ENCODE results near the gene SLC25A24. TPM values are rescaled to one million over a fixed set of nuclear protein-coding genes. Genes with fewer than 3 reads are reported as not detected.

SLC25A24 gene
- total RNA-seq, 1 experiment from 2014 or later, result 90.1 TPM

DNA sequence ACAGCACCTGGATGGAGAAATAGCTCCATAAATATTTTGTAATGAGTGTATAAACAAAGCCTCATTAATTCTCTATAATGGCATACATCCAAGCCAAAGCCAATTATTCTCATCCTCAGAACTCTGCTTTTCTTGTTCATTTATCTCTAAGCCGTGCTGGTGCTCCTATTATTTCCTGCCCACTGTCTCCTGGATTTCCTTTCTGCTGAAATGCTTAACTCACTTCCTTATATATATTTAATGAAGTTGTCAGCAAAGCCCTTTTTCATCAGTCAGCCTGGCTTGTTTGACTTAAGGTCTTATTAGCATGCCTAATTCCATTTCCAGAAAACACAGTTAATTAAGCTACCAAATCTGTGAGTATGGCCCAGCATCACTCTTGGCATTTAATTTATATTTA lies 93.4 kb downstream of the SLC25A24 start:
- peak; percentile 23 for DNase-seq (ENCODE audit: low spot score)

DNA sequence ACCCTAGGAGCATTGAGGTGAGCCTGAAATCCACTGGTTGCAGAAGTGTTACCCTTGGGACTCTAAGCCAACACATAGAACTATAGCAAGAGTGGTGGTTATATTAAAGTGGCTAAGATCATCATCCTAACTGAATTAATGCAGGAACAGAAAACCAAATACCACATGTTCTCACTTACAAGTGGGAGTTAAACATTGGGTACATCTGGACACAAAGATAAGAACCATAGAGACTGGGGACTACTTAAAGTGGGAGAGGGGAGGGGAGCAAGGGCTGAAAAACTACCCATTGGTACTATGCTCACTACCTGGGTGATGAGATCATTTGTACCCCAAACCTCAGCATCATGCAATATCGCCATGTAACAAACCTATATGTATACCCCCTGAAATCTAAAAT lies 100.0 kb downstream of the SLC25A24 start:
- no peak for DNase-seq (ENCODE audit: low spot score)

DNA sequence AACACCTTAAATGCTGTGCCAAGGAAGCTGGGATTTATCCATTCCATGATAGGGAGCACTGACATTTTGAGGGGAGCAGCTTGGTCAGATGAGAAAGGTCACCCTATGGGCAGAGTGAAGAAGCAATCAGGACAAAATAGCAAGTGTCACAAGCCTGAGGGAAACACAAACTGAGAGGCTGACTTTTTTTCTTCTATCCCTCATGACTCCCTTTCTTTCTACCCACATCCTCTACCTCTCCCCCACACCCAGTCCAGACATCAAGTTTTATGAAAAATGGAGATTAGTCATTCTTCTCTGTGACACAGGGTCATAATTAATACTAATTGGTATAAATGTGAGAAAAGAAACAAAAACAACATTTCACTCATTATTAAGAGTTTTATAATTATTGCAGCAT lies 103.1 kb downstream of the SLC25A24 start:
- DNase-seq (ENCODE audit: low spot score), result peak; percentile 14

DNA sequence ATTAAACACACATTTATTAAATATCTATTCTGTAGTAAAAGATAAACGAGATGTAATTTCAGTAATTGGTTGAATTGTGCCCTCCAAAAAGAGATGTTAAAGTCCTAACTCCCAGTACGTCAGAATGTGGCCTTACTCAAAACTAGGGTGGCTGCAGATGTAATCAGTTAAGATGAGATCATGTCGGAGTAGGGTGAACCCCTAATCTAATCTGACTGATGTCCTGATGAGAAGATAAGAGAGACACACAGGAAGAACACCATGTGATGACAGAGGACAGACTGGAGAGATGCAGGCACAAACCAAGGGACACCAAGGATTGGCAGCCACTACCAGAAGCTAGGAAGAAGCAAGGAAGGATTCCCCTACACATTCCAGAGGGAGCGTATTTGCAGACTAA lies 104.1 kb downstream of the SLC25A24 start:
- no peak for DNase-seq (ENCODE audit: low spot score)

DNA sequence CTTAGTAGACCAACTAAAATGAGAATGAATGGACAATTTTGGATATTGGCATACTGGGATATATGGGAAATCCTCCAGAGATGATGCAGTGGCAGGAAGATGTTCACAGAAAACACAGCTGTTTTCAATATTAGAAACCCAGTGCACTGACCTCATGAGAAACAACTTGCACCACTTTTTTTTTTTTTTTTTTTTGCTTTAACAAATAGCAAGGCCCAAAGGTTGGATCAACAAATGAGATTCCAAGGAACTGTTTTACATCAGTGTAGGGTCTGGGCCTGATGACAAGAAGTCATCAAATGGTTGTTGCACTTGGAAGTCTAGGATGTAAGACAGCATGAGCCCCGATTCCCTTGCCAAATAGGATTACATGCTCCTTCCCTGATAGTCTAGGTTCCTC lies 110.7 kb downstream of the SLC25A24 start:
- no peak for DNase-seq (ENCODE audit: low spot score)

DNA sequence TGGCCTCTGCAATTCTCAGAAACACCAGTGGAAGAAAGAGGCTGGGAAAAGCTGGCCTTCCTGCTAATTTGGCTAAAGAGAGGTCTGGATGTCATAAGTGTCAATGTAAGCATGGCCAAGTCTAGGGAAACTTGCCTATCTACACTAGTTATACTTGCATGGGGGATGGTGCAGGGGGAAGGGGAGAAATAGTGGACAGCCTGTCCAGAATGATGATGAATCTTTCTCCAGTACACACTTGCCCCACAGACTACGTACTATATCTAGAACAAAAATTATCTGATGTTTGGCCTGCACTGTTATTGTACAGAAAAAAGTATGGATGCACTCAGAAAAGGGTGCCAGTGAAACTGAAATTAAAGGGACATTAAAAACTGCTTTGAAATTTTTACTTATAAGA lies 114.5 kb downstream of the SLC25A24 start:
- no peak for DNase-seq (ENCODE audit: low spot score)

DNA sequence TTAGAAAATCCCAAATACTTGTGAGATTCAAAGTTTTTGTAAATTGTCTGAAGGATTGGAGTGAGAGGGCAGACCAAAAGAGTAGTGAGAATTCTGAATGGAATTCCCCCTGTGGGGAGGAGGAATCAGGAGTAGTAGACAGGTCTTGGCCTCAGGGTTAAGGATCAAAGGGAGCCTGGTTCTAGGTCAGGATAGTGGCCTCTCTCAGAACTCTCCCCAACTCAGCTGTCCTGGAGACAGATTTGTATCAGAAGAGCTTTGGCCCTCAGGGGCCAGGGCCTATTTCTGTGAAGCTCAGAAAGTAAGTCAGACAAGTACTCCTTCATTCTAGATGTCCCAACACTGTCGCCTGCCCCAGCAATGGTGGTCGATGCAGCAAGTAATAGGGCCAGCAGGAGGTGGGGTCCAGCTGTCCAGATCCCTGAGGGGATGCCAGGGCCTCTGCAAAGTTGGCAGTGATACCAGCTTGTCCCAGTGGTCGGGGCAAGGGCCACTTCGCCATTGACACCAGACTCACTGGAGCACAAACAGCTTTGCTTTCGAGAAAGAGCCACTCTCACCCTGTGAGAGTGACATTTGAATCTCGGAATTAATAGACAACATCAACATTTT lies 115.2 kb downstream of the SLC25A24 start:
- DNase-seq (ENCODE audit: low spot score), result no peak

Other genes with a start within 250 kb of the SLC25A24 start
- gene VAV3, start 235.2 kb downstream of the SLC25A24 start, total RNA-seq (2014; rRNA removed; shearing (Covaris generic)), result 0.65 and 0.88 TPM in 2 replicates
- gene NBPF4, start 43.7 kb upstream of the SLC25A24 start, total RNA-seq (2014; rRNA removed; shearing (Covaris generic)), result not detected in 2 replicates
- not detected in 2 replicates for gene NBPF6, start 250.0 kb upstream of the SLC25A24 start, total RNA-seq (2014; rRNA removed; shearing (Covaris generic))

Data from A172 (cell line).